Mesendoderm (in vitro differentiated cells): ENCODE measurements around the gene MCL1.
"Not testable (repeated sequence)": the region's sequence is repeated elsewhere in the genome, so short reads cannot be mapped to it uniquely, and the experiment has no call there.

ENCODE experiments used
- DNase-seq: peaks from one replicate; pipeline ENCODE4 v3.0.0; 2013
- H2AK5ac ChIP-seq: 2 replicates; pipeline ENCODE4 v1.6.1; 2013; ENCODE audit warnings: low read length, inconsistent platforms
- H2BK120ac ChIP-seq: 2 replicates; pipeline ENCODE4 v1.6.1; 2013; ENCODE audit warnings: low read depth, mild to moderate bottlenecking, low read length, moderate library complexity, mixed read lengths
- H2BK15ac ChIP-seq: replicated peaks from 2 replicates; pipeline ENCODE4 v1.6.1; 2013; ENCODE audit warnings: low read depth, mild to moderate bottlenecking, moderate library complexity
- H2BK5ac ChIP-seq: 2 replicates; pipeline ENCODE4 v1.6.1; 2013; ENCODE audit warnings: low read length, inconsistent platforms
- H3K18ac ChIP-seq: 2 replicates; pipeline ENCODE4 v1.6.1; 2013; ENCODE audit warnings: mild to moderate bottlenecking, low read length, mixed read lengths
- H3K23ac ChIP-seq: one replicate; pipeline ENCODE4 v1.6.1; 2013; ENCODE audit warnings: low read length
- H3K27ac ChIP-seq: 2 replicates; pipeline ENCODE4 v1.5.1; 2013; ENCODE audit warnings: low read depth, mild to moderate bottlenecking, inconsistent platforms, low read length, moderate library complexity
- H3K27me3 ChIP-seq: 2 replicates; pipeline ENCODE4 v1.6.1; 2013; ENCODE audit warnings: low read length, control low read depth, mild to moderate bottlenecking, inconsistent platforms; ENCODE audit not compliant: insufficient read depth, poor library complexity
- H3K36me3 ChIP-seq: 2 replicates; pipeline ENCODE4 v1.6.1; 2013; ENCODE audit warnings: low read length, inconsistent platforms; ENCODE audit not compliant: control insufficient read depth, insufficient read depth
- H3K4ac ChIP-seq: one replicate; pipeline ENCODE4 v1.6.1; 2013; ENCODE audit warnings: low read depth, mild to moderate bottlenecking, low read length, moderate library complexity
- H3K4me1 ChIP-seq: 2 replicates; pipeline ENCODE4 v1.6.1; 2013; ENCODE audit warnings: low read depth, low read length, inconsistent platforms; ENCODE audit not compliant: control insufficient read depth
- H3K4me2 ChIP-seq: 2 replicates; pipeline ENCODE4 v1.6.1; 2013; ENCODE audit warnings: low read length
- H3K4me3 ChIP-seq: 2 replicates; pipeline ENCODE4 v1.5.1; 2013; ENCODE audit warnings: mild to moderate bottlenecking, low read length
- H3K56ac ChIP-seq: one replicate; pipeline ENCODE4 v1.6.1; 2013; ENCODE audit warnings: low read length
- H3K79me1 ChIP-seq: 2 replicates; pipeline ENCODE4 v1.6.1; 2013; ENCODE audit warnings: low read length, inconsistent platforms
- H3K79me2 ChIP-seq: 2 replicates; pipeline ENCODE4 v1.6.1; 2013; ENCODE audit warnings: mild to moderate bottlenecking, low read length; ENCODE audit not compliant: control insufficient read depth, insufficient read depth
- H3K9ac ChIP-seq: 2 replicates; pipeline ENCODE4 v1.6.1; 2013; ENCODE audit warnings: low read length, inconsistent platforms
- H4K5ac ChIP-seq: one replicate; pipeline ENCODE4 v1.6.1; 2013; ENCODE audit warnings: low read length
- H4K8ac ChIP-seq: one replicate; pipeline ENCODE4 v1.6.1; 2013; ENCODE audit warnings: low read depth, mild to moderate bottlenecking, control low read depth, low read length, moderate library complexity
- WGBS: extraction: QIAGEN DNeasy Blood & Tissue Kit; methylation state at CpG from one replicate; pipeline ENCODE4 v1.1.7; 2013; ENCODE audit warnings: low lambda C conversion rate, missing lambda C conversion rate; ENCODE audit not compliant: insufficient coverage; ENCODE audit errors: extremely low coverage; 5-methylcytosine and 5-hydroxymethylcytosine counted together

The MCL1 gene

DNA sequence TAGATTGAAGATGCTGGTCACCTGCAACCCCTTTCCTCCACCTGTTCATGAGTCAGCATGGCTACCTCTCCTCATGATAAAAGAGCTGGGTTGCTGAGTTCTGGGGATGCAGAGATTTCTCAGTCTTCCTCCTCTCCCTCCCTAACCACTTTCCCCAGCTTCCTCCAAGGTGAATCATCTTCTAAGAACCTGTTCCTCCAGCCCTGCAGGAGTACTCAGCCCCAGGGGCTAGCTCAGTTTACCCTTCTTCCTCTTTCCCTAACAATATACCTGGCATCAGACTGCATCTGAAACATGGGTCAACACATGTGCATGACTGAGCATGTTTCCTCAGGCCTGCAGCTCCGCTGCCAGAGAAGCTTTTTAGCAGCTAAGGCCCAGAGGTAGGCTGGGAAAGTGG is 44.7 kb upstream of the MCL1 start:
- Histone ChIP-seq H3K36me3 (peaks cover 15% of the 10 kb centered on the region), H3K79me2 (peaks cover 26% of the 10 kb centered on the region), H3K79me1 (peaks cover 11% of the 10 kb centered on the region)
- H2BK120ac ChIP-seq, H2BK15ac ChIP-seq, H4K5ac ChIP-seq, H3K4me3 ChIP-seq, H3K9ac ChIP-seq, H3K18ac ChIP-seq, H2AK5ac ChIP-seq, H3K4me2 ChIP-seq, H3K23ac ChIP-seq, H3K27me3 ChIP-seq, H3K27ac ChIP-seq, H3K56ac ChIP-seq, H3K4ac ChIP-seq, H3K4me1 ChIP-seq, H2BK5ac ChIP-seq, H4K8ac ChIP-seq: not testable (repeated sequence)
- peak; percentile 54 for DNase-seq
- WGBS = no CpG with 5 or more reads among the region's 1 CpG

DNA sequence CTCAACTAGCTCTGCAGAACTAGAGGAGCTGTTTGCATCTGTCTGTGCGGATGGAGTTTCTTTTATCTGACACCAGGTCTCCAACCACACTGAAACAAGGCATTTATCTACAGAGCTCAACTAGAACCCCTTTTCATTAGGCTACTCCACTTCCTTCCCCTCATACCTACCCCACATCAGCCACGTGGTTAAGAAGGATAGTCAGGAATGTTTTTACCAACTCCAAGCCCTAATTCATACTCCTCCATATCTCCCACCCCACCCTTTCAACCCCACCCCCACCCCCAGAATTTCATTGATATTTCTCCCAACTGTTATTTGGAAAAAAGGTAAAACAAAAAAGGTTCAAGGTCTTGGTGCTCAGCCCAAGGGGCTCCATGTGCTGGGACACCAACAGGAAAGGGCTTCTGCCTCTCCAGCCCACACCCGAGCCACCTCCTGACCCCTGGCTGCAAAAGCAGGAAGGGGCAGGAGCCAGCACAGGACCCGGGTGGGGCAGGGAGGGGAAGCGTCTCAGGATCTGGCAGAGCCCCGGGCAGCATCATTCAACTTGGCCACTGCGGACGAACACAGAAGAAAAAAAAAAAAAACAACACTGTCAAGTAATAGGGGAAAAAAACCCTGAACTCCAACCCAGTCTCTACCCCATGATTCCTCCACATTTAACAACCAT is 43.0 kb upstream of the MCL1 start:
- WGBS = no CpG with 5 or more reads among the region's 8 CpGs
- no peak overlapping the region for H3K4me2 ChIP-seq
- no peak overlapping the region for H4K5ac ChIP-seq
- no peak overlapping the region for H2BK5ac ChIP-seq
- peaks cover 12% of the 10 kb centered on the region for H3K79me2 ChIP-seq
- H3K18ac ChIP-seq = no peak overlapping the region
- H3K36me3 ChIP-seq = peaks cover 15% of the 10 kb centered on the region
- no peaks in the 10 kb centered on the region for H3K27me3 ChIP-seq
- H2AK5ac ChIP-seq = no peak overlapping the region
- peak overlapping the region; percentile 44 for H3K56ac ChIP-seq
- H3K27ac ChIP-seq = peak overlapping the region; percentile 4
- no peaks in the 10 kb centered on the region for H3K4me1 ChIP-seq
- peaks cover 10% of the 10 kb centered on the region for H3K79me1 ChIP-seq
- H3K9ac ChIP-seq = no peak overlapping the region
- H3K4ac ChIP-seq = peak overlapping the region; percentile 82
- H2BK15ac ChIP-seq = no peak overlapping the region
- no peak overlapping the region for H2BK120ac ChIP-seq
- H4K8ac ChIP-seq = no peak overlapping the region
- H3K23ac ChIP-seq = no peak overlapping the region
- no peak overlapping the region for H3K4me3 ChIP-seq
- DNase-seq = peak; percentile 72

DNA sequence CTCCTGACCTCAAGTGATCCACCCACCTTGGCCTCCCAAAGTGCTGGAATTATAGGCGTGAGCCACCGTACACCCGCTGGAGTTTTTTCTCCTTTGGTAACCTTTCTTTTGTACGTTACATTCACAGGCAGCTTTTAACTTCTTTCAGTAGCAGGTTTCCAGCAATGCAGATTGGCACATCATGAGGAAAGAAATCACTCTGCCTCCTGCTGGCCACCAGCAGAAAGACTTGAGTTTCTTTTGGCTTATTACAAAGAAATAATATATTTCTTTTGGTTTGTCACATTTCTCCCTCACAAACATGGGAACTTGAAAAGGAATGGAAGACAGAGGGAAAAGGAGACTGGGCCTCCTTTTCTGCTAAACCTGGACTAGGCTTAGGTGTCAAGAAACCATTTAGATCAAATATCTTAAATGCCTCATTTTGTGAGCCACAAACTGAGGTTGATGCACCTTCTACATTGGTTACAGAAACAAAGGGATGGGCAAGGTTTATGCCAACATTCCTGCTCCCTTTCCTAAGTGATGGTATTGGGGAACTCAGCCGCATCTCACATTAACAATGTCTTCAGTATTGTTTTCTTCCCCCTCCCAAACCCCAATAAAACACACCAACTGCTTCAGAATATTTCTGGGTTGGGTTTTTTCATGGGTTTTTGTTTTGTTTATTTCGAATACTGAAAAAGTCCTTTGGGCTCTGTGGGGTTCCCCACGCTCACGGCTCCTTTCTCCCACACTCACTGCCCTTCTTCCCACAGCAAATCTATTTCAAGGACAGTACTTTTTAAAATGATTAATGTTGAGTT is 42.3 kb upstream of the MCL1 start:
- DNase-seq = peak; percentile 62
- Histone ChIP-seq H3K23ac (no peak overlapping the region), H3K4me2 (no peak overlapping the region), H2AK5ac (no peak overlapping the region), H2BK120ac (peak overlapping the region; percentile 45), H3K56ac (no peak overlapping the region), H3K36me3 (peaks cover 13% of the 10 kb centered on the region), H3K4ac (peak overlapping the region; percentile 82), H4K5ac (no peak overlapping the region), H3K79me1 (peaks cover 6% of the 10 kb centered on the region), H3K18ac (no peak overlapping the region), H3K27ac (peak overlapping the region; percentile 4), H2BK15ac (no peak overlapping the region), H3K4me3 (no peak overlapping the region), H3K4me1 (no peaks in the 10 kb centered on the region), H3K27me3 (no peaks in the 10 kb centered on the region), H3K9ac (no peak overlapping the region), H4K8ac (no peak overlapping the region), H3K79me2 (peaks cover 7% of the 10 kb centered on the region), H2BK5ac (no peak overlapping the region)
- WGBS = no CpG with 5 or more reads among the region's 8 CpGs

DNA sequence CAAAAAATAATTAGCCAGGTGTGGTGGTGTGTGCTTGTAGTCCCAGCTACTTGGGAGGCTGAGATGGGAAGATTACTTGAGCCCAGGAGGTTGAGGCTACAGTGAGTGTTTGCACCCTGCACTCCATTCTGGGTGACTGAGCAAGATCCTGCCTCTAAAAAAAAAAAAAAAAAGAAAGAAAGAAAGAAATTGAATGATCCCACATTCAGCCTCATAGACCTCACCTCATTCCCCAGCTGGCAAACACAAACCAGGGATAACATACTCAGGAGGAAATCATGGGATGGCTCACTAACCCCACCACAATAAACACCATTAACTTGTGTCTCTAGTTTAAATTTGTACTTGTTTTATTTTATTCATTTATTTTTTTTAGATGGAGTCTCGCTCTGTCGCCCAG is 41.5 kb upstream of the MCL1 start:
- Histone ChIP-seq H3K23ac (no peak overlapping the region), H4K5ac (no peak overlapping the region), H3K18ac (no peak overlapping the region), H3K4me1 (no peaks in the 10 kb centered on the region), H3K4ac (no peak overlapping the region), H2BK120ac (no peak overlapping the region), H3K36me3 (peaks cover 9% of the 10 kb centered on the region), H2AK5ac (no peak overlapping the region), H2BK15ac (no peak overlapping the region), H3K4me3 (no peak overlapping the region), H3K9ac (no peak overlapping the region), H3K27ac (no peak overlapping the region), H4K8ac (no peak overlapping the region), H3K56ac (no peak overlapping the region), H3K4me2 (no peak overlapping the region), H2BK5ac (no peak overlapping the region), H3K79me1 (peaks cover 3% of the 10 kb centered on the region), H3K79me2 (peaks cover 3% of the 10 kb centered on the region), H3K27me3 (no peaks in the 10 kb centered on the region)
- no CpG with 5 or more reads among the region's 2 CpGs for WGBS
- DNase-seq = no peak

DNA sequence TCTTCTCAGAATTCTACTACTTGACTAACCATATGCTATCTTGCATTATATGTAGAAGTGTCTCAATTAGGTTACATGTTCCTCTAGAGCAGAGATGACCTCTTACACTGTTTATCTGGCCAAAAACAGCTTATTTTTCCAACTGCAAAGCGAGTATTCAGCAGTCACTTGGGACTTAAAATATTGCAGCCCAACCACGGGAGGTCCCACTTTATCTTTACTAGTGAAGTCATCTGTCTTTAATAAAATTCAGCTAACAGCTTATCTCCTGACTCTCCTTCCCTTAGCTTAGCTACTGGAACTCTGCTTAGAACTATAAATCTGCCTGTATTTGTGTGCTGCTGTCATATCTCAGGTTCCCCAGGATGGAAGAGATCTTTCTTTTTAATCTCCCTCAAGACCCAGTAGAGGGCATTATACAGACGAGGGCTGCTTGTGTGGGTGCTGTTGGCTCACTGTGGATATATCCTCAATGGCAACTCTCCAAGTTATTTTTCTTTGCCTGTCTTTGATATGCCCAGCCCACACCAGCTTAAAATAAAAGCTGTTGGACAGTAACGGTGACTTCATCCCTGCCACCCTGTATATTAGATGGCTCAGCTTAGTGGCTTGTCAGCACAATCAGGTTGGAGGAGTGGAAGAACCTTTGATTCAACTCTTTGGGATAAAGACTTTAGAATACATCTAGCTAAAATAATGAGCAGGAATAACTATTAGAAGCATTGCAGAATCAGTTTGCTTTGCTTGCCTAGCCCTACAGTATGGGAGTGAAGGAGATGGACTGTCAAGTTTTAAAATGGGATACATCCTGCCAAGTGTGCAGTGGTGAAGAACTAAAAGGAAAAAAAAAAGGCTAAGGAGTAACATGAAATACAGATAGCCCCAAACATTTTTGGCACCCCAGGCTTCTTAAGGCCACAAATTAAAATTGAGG is 40.4 kb upstream of the MCL1 start:
- peak; percentile 45 for DNase-seq

More for the DNA sequence above, 40.4 kb upstream of the MCL1 start:
- no peak overlapping the region for H2BK5ac ChIP-seq
- no peak overlapping the region for H3K4ac ChIP-seq
- H3K18ac ChIP-seq = no peak overlapping the region
- H2AK5ac ChIP-seq = no peak overlapping the region
- H4K5ac ChIP-seq = no peak overlapping the region
- H3K79me1 ChIP-seq = peaks cover 4% of the 10 kb centered on the region
- H3K23ac ChIP-seq = no peak overlapping the region
- no peak overlapping the region for H3K4me2 ChIP-seq
- peaks cover 11% of the 10 kb centered on the region for H3K36me3 ChIP-seq
- no CpG with 5 or more reads among the region's 4 CpGs for WGBS
- no peaks in the 10 kb centered on the region for H3K4me1 ChIP-seq
- no peaks in the 10 kb centered on the region for H3K79me2 ChIP-seq
- peak overlapping the region; percentile 13 for H4K8ac ChIP-seq
- H3K56ac ChIP-seq = no peak overlapping the region
- H3K27me3 ChIP-seq = no peaks in the 10 kb centered on the region
- H3K27ac ChIP-seq = no peak overlapping the region
- H2BK15ac ChIP-seq = no peak overlapping the region
- no peak overlapping the region for H3K9ac ChIP-seq
- H3K4me3 ChIP-seq = no peak overlapping the region
- no peak overlapping the region for H2BK120ac ChIP-seq
